CD4-positive, alpha-beta memory T cell (primary cell): ENCODE results near the gene AVPR1B. TPM values are rescaled to one million over a fixed set of nuclear protein-coding genes. Genes with fewer than 3 reads are reported as not detected.

Experiments
- CTCF ChIA-PET: fragments of 350-600 bp; sonication (Branson Sonifier 250); formaldehyde crosslinking; loops from one replicate; lab custom pipeline; 2021; ENCODE audit warnings: inconsistent platforms; ENCODE audit not compliant: partially characterized antibody; lab: Charles Lee
- POLR2A ChIA-PET: fragments of 350-600 bp; sonication (Branson Sonifier 250); formaldehyde crosslinking; loops from one replicate; lab custom pipeline; 2021; ENCODE audit not compliant: partially characterized antibody; lab: Charles Lee
- DNase-seq, 5 donors: peaks; one replicate each; pipeline versions ENCODE4 v3.0.0 to v3.0.0-alpha.2; 2020 to 2022; ENCODE audit warnings: mixed read lengths in 1 of 5
- H3K27ac ChIP-seq: one replicate; pipeline ENCODE4 v1.7.0; 2013; ENCODE audit warnings: low read depth, low read length
- H3K27me3 ChIP-seq: 2 replicates; pipeline ENCODE4 v1.7.0; 2013; ENCODE audit warnings: mild to moderate bottlenecking, low read length, moderate library complexity; ENCODE audit not compliant: insufficient read depth
- H3K36me3 ChIP-seq: 2 replicates; pipeline ENCODE4 v1.7.0; 2013; ENCODE audit warnings: mild to moderate bottlenecking, low read length, moderate library complexity; ENCODE audit not compliant: insufficient read depth
- H3K4me1 ChIP-seq: 2 replicates; pipeline ENCODE4 v1.7.0; 2013; ENCODE audit warnings: mild to moderate bottlenecking, low read length, moderate library complexity; ENCODE audit not compliant: insufficient read depth
- H3K4me3 ChIP-seq, 2 donors: one replicate each; pipeline ENCODE4 v1.7.0; 2013; ENCODE audit warnings: low read length in 2 of 2, mild to moderate bottlenecking in 1 of 2
- H3K9me3 ChIP-seq, 2 donors: one replicate each; pipeline ENCODE4 v1.7.0; 2013; ENCODE audit warnings: low read length in 2 of 2, control low read depth in 1 of 2; ENCODE audit not compliant: control insufficient read depth in 1 of 2
- H3K27ac Mint-ChIP-seq, 7 donors: one replicate each; pipeline ENCODE4 v1.8.0; 2020 to 2021; ENCODE audit warnings: mixed read lengths in 7 of 7, mild to moderate bottlenecking in 6 of 7, inconsistent platforms in 3 of 7, moderate library complexity in 3 of 7
- H3K27me3 Mint-ChIP-seq, 2 donors: one replicate each; pipeline ENCODE4 v1.8.0; 2020 to 2021; ENCODE audit warnings: mixed read lengths in 2 of 2
- H3K36me3 Mint-ChIP-seq, 2 donors: one replicate each; pipeline ENCODE4 v1.8.0; 2020 to 2021; ENCODE audit warnings: mixed read lengths in 2 of 2, inconsistent platforms in 1 of 2, mild to moderate bottlenecking in 1 of 2
- H3K4me1 Mint-ChIP-seq, 4 donors: one replicate each; pipeline ENCODE4 v1.8.0; 2020 to 2021; ENCODE audit warnings: mixed read lengths in 4 of 4, mild to moderate bottlenecking in 1 of 4
- H3K4me3 Mint-ChIP-seq, 8 donors: one replicate each; pipeline ENCODE4 v1.8.0; 2020 to 2021; ENCODE audit warnings: mixed read lengths in 8 of 8, mild to moderate bottlenecking in 7 of 8, moderate library complexity in 6 of 8, inconsistent platforms in 3 of 8
- H3K9me3 Mint-ChIP-seq, 8 donors: one replicate each; pipeline ENCODE4 v1.8.0; 2020 to 2021; ENCODE audit warnings: mixed read lengths in 8 of 8, mild to moderate bottlenecking in 5 of 8, inconsistent platforms in 3 of 8, moderate library complexity in 1 of 8
- intact Hi-C: fragments of 100-400 bp; cut with micrococcal nuclease; formaldehyde crosslinking; loops from one replicate; pipeline ENCODE4 v1.15.1; 2023
- polyA plus RNA-seq, 2 donors: library from polyadenylated mRNA; unstranded; fragments of 300-500 nt; fragmentation: Illumina TruSeq; gene quantifications; one replicate each; pipeline ENCODE4 v1.2.3, GENCODE V29; 2021
- total RNA-seq, 2 experiments: library from RNA; stranded (reverse); gene quantifications; one replicate each; pipeline ENCODE4 v1.2.3, GENCODE V29; 2021

The AVPR1B gene
- total and polyA plus RNA-seq, 4 experiments from 2014 or later: not detected

- H3K4me3 ChIP-seq: no peak overlapping the region
- H3K4me1 Mint-ChIP-seq: peaks cover 2 to 12% (median 6%) of the 10 kb centered on the region in 4 donors
- H3K27me3 ChIP-seq: peaks cover under 1% of the 10 kb centered on the region
- H3K27ac Mint-ChIP-seq: no peak overlapping the region
- no peaks in the 10 kb centered on the region for H3K36me3 Mint-ChIP-seq
- no peak for DNase-seq
- no peaks in the 10 kb centered on the region for H3K36me3 ChIP-seq
- ChIA-PET POLR2A (no interaction called here), CTCF (interaction anchor here (11.5 kb wide), 1 partner anchor 81 kb away, joined by 182 read pairs; no protein-coding TSS in a partner anchor)
- no peaks in the 10 kb centered on the region for H3K9me3 ChIP-seq
- intact Hi-C loops: no loop called here
- no peaks in the 10 kb centered on the region for H3K4me1 ChIP-seq
- peaks cover 0 to 2% (median 0%) of the 10 kb centered on the region in 8 donors for H3K9me3 Mint-ChIP-seq
- no peak overlapping the region for H3K27ac ChIP-seq
- peaks cover 11 to 14% of the 10 kb centered on the region in 2 donors for H3K27me3 Mint-ChIP-seq
- H3K4me3 Mint-ChIP-seq: no peak overlapping the region
Measured at GRCh38 chr1:206112600-206113301, 4.4 kb downstream of the AVPR1B start.

- DNase-seq: no peak
- intact Hi-C loops: no loop called here
- no peak overlapping the region for H3K4me3 ChIP-seq
Measured at GRCh38 chr1:206111271-206111927, 5.8 kb downstream of the AVPR1B start.

GRCh38 chr1:206110820-206111219 lies 6.4 kb downstream of the AVPR1B start:
- Mint-ChIP-seq H3K27me3 (peaks cover 4 to 7% of the 10 kb centered on the region in 2 donors), H3K9me3 (peaks cover 0 to 2% (median 0%) of the 10 kb centered on the region in 8 donors), H3K4me3 (no peak overlapping the region), H3K36me3 (no peaks in the 10 kb centered on the region), H3K4me1 (peaks cover 0 to 11% (median 0%) of the 10 kb centered on the region in 4 donors), H3K27ac (no peak overlapping the region)
- intact Hi-C loops: no loop called here
- POLR2A ChIA-PET: no interaction called here
- CTCF ChIA-PET: interaction anchor here (0.8 to 11.5 kb wide), 6 partner anchors 9 to 128 kb away, joined by 3 to 182 read pairs (median 3); no protein-coding TSS in a partner anchor
- Histone ChIP-seq H3K9me3 (no peaks in the 10 kb centered on the region), H3K4me1 (no peaks in the 10 kb centered on the region), H3K27me3 (no peaks in the 10 kb centered on the region), H3K27ac (no peak overlapping the region), H3K36me3 (no peaks in the 10 kb centered on the region), H3K4me3 (no peak overlapping the region)
- DNase-seq: no peak

More at GRCh38 chr1:206111271-206111927, 5.8 kb downstream of the AVPR1B start:
- Histone ChIP-seq H3K36me3 (no peaks in the 10 kb centered on the region), H3K4me1 (no peaks in the 10 kb centered on the region), H3K9me3 (no peaks in the 10 kb centered on the region), H3K27ac (no peak overlapping the region), H3K27me3 (no peaks in the 10 kb centered on the region)
- H3K27ac Mint-ChIP-seq: peak overlapping the region in 1 of 7 donors; percentile 33
- ChIA-PET POLR2A (no interaction called here), CTCF (interaction anchor here (0.8 to 11.5 kb wide), 6 partner anchors 8 to 129 kb away, joined by 3 to 182 read pairs (median 3); no protein-coding TSS in a partner anchor)
- H3K4me3 Mint-ChIP-seq: no peak overlapping the region
- H3K36me3 Mint-ChIP-seq: no peaks in the 10 kb centered on the region
- H3K27me3 Mint-ChIP-seq: peaks cover 4 to 8% of the 10 kb centered on the region in 2 donors
- H3K9me3 Mint-ChIP-seq: peaks cover 0 to 2% (median 0%) of the 10 kb centered on the region in 8 donors
- H3K4me1 Mint-ChIP-seq: peaks cover 0 to 9% (median 0%) of the 10 kb centered on the region in 4 donors

GRCh38 chr1:206110161-206110560 lies 7.0 kb downstream of the AVPR1B start:
- H3K9me3 ChIP-seq: no peaks in the 10 kb centered on the region
- no peaks in the 10 kb centered on the region for H3K27me3 ChIP-seq
- ChIA-PET POLR2A (no interaction called here), CTCF (interaction anchor here (1.2 to 11.5 kb wide), 3 partner anchors 19 to 79 kb away, joined by 3 to 182 read pairs (median 4); no protein-coding TSS in a partner anchor)
- intact Hi-C loops: no loop called here
- no peak overlapping the region for H3K4me3 Mint-ChIP-seq
- peaks cover 0 to 2% (median 0%) of the 10 kb centered on the region in 8 donors for H3K9me3 Mint-ChIP-seq
- peaks cover 4% of the 10 kb centered on the region in 2 donors for H3K27me3 Mint-ChIP-seq
- no peak overlapping the region for H3K27ac Mint-ChIP-seq
- no peak for DNase-seq
- H3K36me3 ChIP-seq: no peaks in the 10 kb centered on the region
- H3K4me1 Mint-ChIP-seq: peaks cover 0 to 9% (median 0%) of the 10 kb centered on the region in 4 donors
- H3K36me3 Mint-ChIP-seq: no peaks in the 10 kb centered on the region
- H3K27ac ChIP-seq: no peak overlapping the region
- H3K4me1 ChIP-seq: no peaks in the 10 kb centered on the region
- no peak overlapping the region for H3K4me3 ChIP-seq

GRCh38 chr1:206109718-206110117 lies 7.5 kb downstream of the AVPR1B start:
- POLR2A ChIA-PET: no interaction called here

GRCh38 chr1:206108635-206109034 lies 8.6 kb downstream of the AVPR1B start:
- Histone ChIP-seq H3K4me1 (no peaks in the 10 kb centered on the region), H3K36me3 (no peaks in the 10 kb centered on the region), H3K27me3 (no peaks in the 10 kb centered on the region), H3K9me3 (no peaks in the 10 kb centered on the region), H3K27ac (no peak overlapping the region), H3K4me3 (no peak overlapping the region)
- Mint-ChIP-seq H3K36me3 (no peaks in the 10 kb centered on the region), H3K9me3 (peaks cover 0 to 2% (median 0%) of the 10 kb centered on the region in 8 donors), H3K27me3 (peaks cover 2% of the 10 kb centered on the region in 2 donors), H3K4me1 (peaks cover 3 to 9% (median 4%) of the 10 kb centered on the region in 4 donors), H3K4me3 (no peak overlapping the region), H3K27ac (no peak overlapping the region)
- POLR2A ChIA-PET: no interaction called here
- intact Hi-C loops: loop anchor here (5.0 kb wide), 1 partner anchor 451 kb away; no protein-coding TSS in a partner anchor
- CTCF ChIA-PET: interaction anchor here (0.9 to 11.5 kb wide), 11 partner anchors 11 to 451 kb away, joined by 3 to 182 read pairs (median 5); no protein-coding TSS in a partner anchor
- DNase-seq: no peak

More at GRCh38 chr1:206109718-206110117, 7.5 kb downstream of the AVPR1B start:
- H3K36me3 ChIP-seq: no peaks in the 10 kb centered on the region
- Mint-ChIP-seq H3K4me3 (no peak overlapping the region), H3K27me3 (peaks cover 3 to 4% of the 10 kb centered on the region in 2 donors), H3K9me3 (peaks cover 0 to 2% (median 0%) of the 10 kb centered on the region in 8 donors), H3K36me3 (no peaks in the 10 kb centered on the region), H3K27ac (no peak overlapping the region), H3K4me1 (peaks cover 0 to 4% (median 0%) of the 10 kb centered on the region in 4 donors)
- no peak for DNase-seq
- H3K4me1 ChIP-seq: no peaks in the 10 kb centered on the region
- H3K27me3 ChIP-seq: no peaks in the 10 kb centered on the region
- no peak overlapping the region for H3K4me3 ChIP-seq
- H3K9me3 ChIP-seq: no peaks in the 10 kb centered on the region
- no peak overlapping the region for H3K27ac ChIP-seq
- CTCF ChIA-PET: interaction anchor here (11.5 kb wide), 1 partner anchor 78 kb away, joined by 182 read pairs; no protein-coding TSS in a partner anchor
- intact Hi-C loops: loop anchor here (5.0 kb wide), 1 partner anchor 452 kb away; no protein-coding TSS in a partner anchor
